ENCODE data around the gene RETREG1. TPM values are rescaled to one million over a fixed set of nuclear protein-coding genes. Genes with fewer than 3 reads are reported as not detected.

Gene RETREG1
- total and polyA plus RNA-seq, 2 donors (not counting 3 experiments of a cell fraction or from before 2014, with no cell fraction given), result 0.46 TPM; not detected in 1

DNA sequence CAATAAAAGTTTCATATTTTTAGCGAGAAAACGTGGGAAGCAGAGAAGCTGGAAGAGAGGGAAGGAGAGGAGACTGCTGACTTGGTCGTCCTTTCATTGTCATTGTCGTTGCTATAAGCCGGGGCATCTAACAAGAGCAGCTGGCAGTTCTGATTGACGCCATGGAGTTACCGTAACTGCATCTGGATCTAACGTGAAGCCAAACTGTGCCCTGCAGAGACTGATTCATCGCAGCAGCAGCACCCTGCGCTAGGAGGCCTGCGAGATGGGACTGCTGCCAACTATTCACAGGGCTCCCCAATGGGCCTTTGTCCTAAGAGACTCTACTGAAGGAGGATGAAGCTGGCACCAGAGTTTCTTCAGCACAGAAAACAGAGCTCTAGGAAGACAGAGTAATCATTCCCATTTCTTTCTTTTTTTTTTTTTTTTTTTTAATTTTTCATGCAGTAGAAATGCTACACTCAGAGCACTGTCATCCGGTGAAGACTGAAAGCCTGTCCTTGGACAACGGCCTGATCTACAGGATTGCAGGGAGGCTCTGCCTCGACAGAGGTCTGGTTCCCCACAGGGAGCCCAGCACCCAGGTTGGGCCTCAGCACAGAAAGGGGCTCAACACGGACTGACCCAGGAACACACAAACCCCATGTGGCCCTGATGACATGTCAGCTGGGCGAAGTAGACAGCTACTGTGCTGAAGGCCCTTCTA lies 47.8 kb downstream of the RETREG1 start:
- H3K9me3 ChIP-seq (replicated peaks; ENCODE audit: control insufficient read depth, insufficient read depth, low read length), result no peaks in the 10 kb centered on the region
- no peak overlapping the region for H3K9ac ChIP-seq (replicated peaks; ENCODE audit: extremely low read depth, insufficient read depth, low read length)
- no peak overlapping the region for H3K4me2 ChIP-seq (ENCODE audit: insufficient read depth, low read length)
- ChIA-PET POLR2A (no interaction called here), CTCF (no interaction called here)
- H3K9me1 ChIP-seq (replicated peaks; ENCODE audit: control insufficient read depth, extremely low read depth, insufficient read depth, low read length), result no peaks in the 10 kb centered on the region
- H3K27ac ChIP-seq (ENCODE audit: insufficient read depth, low read depth, low read length), result no peak overlapping the region
- no peaks in the 10 kb centered on the region for H3K4me1 ChIP-seq (ENCODE audit: control insufficient read depth, extremely low read depth, insufficient read depth, low read length)
- H3K4me3 ChIP-seq (replicated peaks in 1 of 3; ENCODE audit: insufficient read depth in 1 of 3, low read depth in 1 of 3, low read length in 3 of 3), result no peak overlapping the region
- FAIRE-seq, result no peak
- intact Hi-C loops (cut with micrococcal nuclease), result no loop called here
- DNase-seq (ENCODE audit: low read depth, low spot score), result no peak
- no peaks in the 10 kb centered on the region for H3K36me3 ChIP-seq (ENCODE audit: control insufficient read depth in 2 of 2, extremely low read depth in 1 of 2, insufficient read depth in 2 of 2, low read length in 2 of 2)
- dilution Hi-C loops (cut with MboI; ENCODE audit: extremely low pct_ligation_motif_present, low sequenced_read_pairs), result no loop called here
- H4K20me1 ChIP-seq (replicated peaks; ENCODE audit: control insufficient read depth, extremely low read depth, insufficient read depth, low read length), result no peaks in the 10 kb centered on the region
- TF ChIP-seq MYC (IDR thresholded peaks at IDR 0.05; ENCODE audit: low read depth, low read length), result no peak
- no peak for TF ChIP-seq POLR2A (IDR thresholded peaks at IDR 0.05; ENCODE audit: low read depth, low read length)
- TF ChIP-seq POLR2AphosphoS5 (IDR thresholded peaks at IDR 0.05; ENCODE audit: insufficient read depth, low read depth, low read length), result no peak
- TF ChIP-seq JUN (IDR thresholded peaks at IDR 0.05; ENCODE audit: borderline replicate concordance, insufficient read depth, insufficient read length, low read depth), result no peak
- no peak for TF ChIP-seq EZH2 (IDR thresholded peaks at IDR 0.05; ENCODE audit: borderline replicate concordance, low read depth, low read length, severe bottlenecking)
- H3K79me2 ChIP-seq (ENCODE audit: control insufficient read depth, insufficient read depth, low read length), result no peaks in the 10 kb centered on the region
- H3K27me3 ChIP-seq (ENCODE audit: control insufficient read depth in 2 of 2, insufficient read depth in 2 of 2, low read length in 2 of 2), result peaks cover 0 to 2% of the 10 kb centered on the region in 2 experiments
- no TSS peak for BruUV-seq (replicated peaks)
- H2AFZ ChIP-seq (ENCODE audit: low read depth, low read length), result no peak overlapping the region

DNA sequence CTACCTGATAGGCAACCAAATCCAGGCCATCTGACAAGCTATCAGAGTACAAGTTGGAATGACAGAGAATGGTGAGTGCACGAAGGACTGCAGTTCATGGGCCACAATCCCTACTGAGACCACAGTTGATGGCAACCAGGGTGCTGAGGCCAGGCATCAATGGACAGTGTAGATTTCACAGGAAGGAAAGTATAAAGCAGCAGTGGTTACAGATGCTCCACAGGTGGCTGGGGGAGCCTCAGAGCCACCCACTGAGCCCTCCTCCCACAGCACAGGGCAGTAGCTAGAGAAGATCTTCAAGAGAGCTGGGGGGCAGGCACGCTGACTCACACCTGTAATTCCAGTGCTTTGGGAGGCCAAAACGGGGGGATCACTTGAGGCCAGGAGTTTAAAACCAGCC lies 49.4 kb downstream of the RETREG1 start:
- Histone ChIP-seq H3K79me2 (ENCODE audit: control insufficient read depth, insufficient read depth, low read length) (no peaks in the 10 kb centered on the region), H3K4me2 (ENCODE audit: insufficient read depth, low read length) (no peak overlapping the region), H4K20me1 (replicated peaks; ENCODE audit: control insufficient read depth, extremely low read depth, insufficient read depth, low read length) (no peaks in the 10 kb centered on the region), H2AFZ (ENCODE audit: low read depth, low read length) (no peak overlapping the region), H3K9me1 (replicated peaks; ENCODE audit: control insufficient read depth, extremely low read depth, insufficient read depth, low read length) (no peaks in the 10 kb centered on the region), H3K4me3 (replicated peaks in 1 of 3; ENCODE audit: insufficient read depth in 1 of 3, low read depth in 1 of 3, low read length in 3 of 3) (no peak overlapping the region), H3K36me3 (ENCODE audit: control insufficient read depth in 2 of 2, extremely low read depth in 1 of 2, insufficient read depth in 2 of 2, low read length in 2 of 2) (no peaks in the 10 kb centered on the region), H3K9ac (replicated peaks; ENCODE audit: extremely low read depth, insufficient read depth, low read length) (no peak overlapping the region), H3K27ac (ENCODE audit: insufficient read depth, low read depth, low read length) (no peak overlapping the region), H3K4me1 (ENCODE audit: control insufficient read depth, extremely low read depth, insufficient read depth, low read length) (no peaks in the 10 kb centered on the region), H3K27me3 (ENCODE audit: control insufficient read depth in 2 of 2, insufficient read depth in 2 of 2, low read length in 2 of 2) (peaks cover 0 to 2% of the 10 kb centered on the region in 2 experiments), H3K9me3 (replicated peaks; ENCODE audit: control insufficient read depth, insufficient read depth, low read length) (no peaks in the 10 kb centered on the region)
- DNase-seq (ENCODE audit: low read depth, low spot score) (no peak), FAIRE-seq (no peak)
- ChIA-PET CTCF (interaction anchor here (1.5 to 2.9 kb wide), 2 partner anchors 15 to 18 kb away, joined by 5 to 17 read pairs; no protein-coding TSS in a partner anchor), POLR2A (no interaction called here)
- intact Hi-C loops (cut with micrococcal nuclease), result no loop called here
- dilution Hi-C loops (cut with MboI; ENCODE audit: extremely low pct_ligation_motif_present, low sequenced_read_pairs), result no loop called here
- no peak for TF ChIP-seq MYC (IDR thresholded peaks at IDR 0.05; ENCODE audit: low read depth, low read length)
- TF ChIP-seq, protein P1, sequence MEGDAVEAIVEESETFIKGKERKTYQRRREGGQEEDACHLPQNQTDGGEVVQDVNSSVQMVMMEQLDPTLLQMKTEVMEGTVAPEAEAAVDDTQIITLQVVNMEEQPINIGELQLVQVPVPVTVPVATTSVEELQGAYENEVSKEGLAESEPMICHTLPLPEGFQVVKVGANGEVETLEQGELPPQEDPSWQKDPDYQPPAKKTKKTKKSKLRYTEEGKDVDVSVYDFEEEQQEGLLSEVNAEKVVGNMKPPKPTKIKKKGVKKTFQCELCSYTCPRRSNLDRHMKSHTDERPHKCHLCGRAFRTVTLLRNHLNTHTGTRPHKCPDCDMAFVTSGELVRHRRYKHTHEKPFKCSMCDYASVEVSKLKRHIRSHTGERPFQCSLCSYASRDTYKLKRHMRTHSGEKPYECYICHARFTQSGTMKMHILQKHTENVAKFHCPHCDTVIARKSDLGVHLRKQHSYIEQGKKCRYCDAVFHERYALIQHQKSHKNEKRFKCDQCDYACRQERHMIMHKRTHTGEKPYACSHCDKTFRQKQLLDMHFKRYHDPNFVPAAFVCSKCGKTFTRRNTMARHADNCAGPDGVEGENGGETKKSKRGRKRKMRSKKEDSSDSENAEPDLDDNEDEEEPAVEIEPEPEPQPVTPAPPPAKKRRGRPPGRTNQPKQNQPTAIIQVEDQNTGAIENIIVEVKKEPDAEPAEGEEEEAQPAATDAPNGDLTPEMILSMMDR (IDR thresholded peaks at IDR 0.05; ENCODE audit: extremely low read depth in 1 of 2, insufficient read depth in 1 of 2, low read depth in 1 of 2, low read length in 2 of 2), result no peak
- TF ChIP-seq FOS (IDR thresholded peaks at IDR 0.05; ENCODE audit: borderline replicate concordance, insufficient read depth, low read length), result no peak
- TF ChIP-seq JUN (IDR thresholded peaks at IDR 0.05; ENCODE audit: borderline replicate concordance, insufficient read depth, insufficient read length, low read depth), result no peak
- TF ChIP-seq GATA2 (IDR thresholded peaks at IDR 0.05; ENCODE audit: insufficient read depth, insufficient read length, low read depth, low read length), result no peak
- TF ChIP-seq, protein P2, sequence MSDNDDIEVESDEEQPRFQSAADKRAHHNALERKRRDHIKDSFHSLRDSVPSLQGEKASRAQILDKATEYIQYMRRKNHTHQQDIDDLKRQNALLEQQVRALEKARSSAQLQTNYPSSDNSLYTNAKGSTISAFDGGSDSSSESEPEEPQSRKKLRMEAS (IDR thresholded peaks at IDR 0.05; ENCODE audit: insufficient read depth, insufficient read length), result no peak
- no peak for TF ChIP-seq POLR2A (IDR thresholded peaks at IDR 0.05; ENCODE audit: low read depth, low read length)
- TF ChIP-seq POLR2AphosphoS5 (IDR thresholded peaks at IDR 0.05; ENCODE audit: insufficient read depth, low read depth, low read length), result no peak
- TF ChIP-seq EZH2 (IDR thresholded peaks at IDR 0.05; ENCODE audit: borderline replicate concordance, low read depth, low read length, severe bottlenecking), result no peak
- BruUV-seq (replicated peaks), result no TSS peak
